Stimulated activated CD8-positive, alpha-beta memory T cell treated with anti-CD3 and anti-CD28 coated beads, Interleukin-2, amount 100 ng/mL, for 1 hour (primary cell): ENCODE data around the gene C4orf50.
"Not testable (repeated sequence)": the region's sequence is repeated elsewhere in the genome, so short reads cannot be mapped to it uniquely, and the experiment has no call there.

Source experiments
- DNase-seq, 2 donors: peaks; one replicate each; pipeline ENCODE4 v3.0.0-alpha.2; 2020; ENCODE audit warnings: low read depth in 2 of 2

The C4orf50 gene

DNA sequence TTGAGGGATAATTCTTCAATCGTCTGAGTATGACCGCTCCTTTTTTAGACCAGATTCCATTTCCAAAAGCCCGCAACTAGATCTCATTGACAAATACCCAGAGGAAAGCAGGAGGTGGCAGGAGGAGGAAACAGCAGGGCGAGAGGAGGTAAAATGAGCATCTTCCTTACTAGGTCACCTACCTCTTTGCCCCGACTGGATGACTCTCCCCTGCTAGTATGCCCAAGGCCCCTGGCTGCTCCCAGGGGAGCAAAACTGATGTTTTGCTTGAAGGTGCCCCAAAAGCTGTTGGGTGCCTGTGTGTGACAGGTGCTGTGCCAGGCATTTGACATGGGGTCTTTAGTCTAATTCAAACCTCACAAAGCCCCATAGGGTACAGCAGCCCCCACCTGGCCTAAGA, 48.9 kb downstream of the C4orf50 start:
- DNase-seq: no peak

DNA sequence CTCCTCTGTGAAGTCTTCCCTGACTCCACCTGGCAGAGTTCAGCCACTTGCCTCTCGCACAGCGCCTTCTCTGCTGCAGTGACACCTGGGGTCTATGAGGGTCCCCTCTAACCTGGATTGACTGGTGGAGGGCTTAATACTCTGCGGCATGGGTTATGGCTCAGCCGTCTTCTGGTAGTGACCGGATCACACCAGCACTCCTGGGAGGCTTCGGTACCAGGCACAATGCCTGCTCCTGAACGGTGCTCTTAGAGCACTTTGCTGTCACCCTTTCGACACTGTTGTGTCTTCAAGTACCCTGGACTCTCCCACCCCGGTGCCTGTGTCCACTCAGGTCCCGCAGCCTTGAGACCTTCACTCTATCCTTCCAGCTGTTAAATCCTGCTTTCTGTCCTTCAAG, 50.0 kb downstream of the C4orf50 start:
- DNase-seq: no peak

GRCh38 chr4:5967783-5968182, 50.4 kb downstream of the C4orf50 start:
- no peak for DNase-seq

DNA sequence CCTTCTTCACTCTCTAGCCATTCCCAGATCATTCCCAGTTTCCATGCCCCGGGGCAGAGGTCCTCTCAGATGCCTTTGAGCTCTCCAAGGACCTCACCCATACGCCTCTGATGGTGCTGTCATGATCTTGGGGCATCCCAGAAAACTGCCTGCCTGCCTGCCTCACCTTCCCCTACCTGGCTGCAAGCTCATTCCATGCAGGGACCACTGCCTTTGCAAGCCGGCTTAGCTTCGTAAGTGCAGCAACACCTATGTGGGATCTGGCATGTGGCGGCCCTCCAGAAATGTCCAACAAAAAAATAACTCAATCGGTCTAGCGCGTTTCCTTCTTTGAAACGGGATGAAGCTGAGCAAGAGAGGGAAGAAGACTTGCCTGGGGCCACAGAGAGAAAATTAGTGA, 53.0 kb downstream of the C4orf50 start:
- DNase-seq: no peak

GRCh38 chr4:5964030-5964429, 54.2 kb downstream of the C4orf50 start:
- no peak for DNase-seq

GRCh38 chr4:5963611-5964010, 54.6 kb downstream of the C4orf50 start:
- no peak for DNase-seq

- DNase-seq: no peak
Observed at GRCh38 chr4:5962416-5962815, 55.8 kb downstream of the C4orf50 start.

DNA sequence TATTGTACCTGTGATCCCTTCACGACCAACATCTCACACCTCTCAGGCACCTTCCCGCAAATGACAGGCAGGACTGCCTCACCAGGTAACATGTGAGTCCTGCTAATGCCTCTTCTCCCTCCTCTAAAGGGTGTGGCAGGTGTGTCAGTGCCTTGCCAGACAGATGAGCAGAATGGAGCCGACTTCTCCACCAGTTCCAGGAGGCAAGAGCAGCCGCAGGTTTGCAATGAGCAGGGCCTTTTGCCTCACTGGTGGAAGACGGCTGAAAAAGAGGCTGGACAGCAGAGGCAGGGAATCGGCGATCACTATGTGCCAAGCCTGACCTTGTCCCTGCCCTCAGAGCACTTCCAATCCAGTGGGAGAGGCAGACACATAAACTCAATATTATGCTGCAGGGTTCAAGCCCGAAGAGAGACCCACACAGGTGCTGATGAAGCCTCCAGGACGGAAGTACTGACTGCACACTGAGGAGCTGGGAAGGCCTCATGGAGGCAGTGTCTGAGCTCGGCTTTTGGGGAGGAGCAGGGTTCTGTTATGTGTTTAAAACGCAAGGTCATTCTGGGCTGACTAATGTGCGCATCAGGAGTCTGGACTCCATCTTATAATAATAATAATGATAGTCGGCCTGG, 57.9 kb downstream of the C4orf50 start:
- DNase-seq: no peak

DNA sequence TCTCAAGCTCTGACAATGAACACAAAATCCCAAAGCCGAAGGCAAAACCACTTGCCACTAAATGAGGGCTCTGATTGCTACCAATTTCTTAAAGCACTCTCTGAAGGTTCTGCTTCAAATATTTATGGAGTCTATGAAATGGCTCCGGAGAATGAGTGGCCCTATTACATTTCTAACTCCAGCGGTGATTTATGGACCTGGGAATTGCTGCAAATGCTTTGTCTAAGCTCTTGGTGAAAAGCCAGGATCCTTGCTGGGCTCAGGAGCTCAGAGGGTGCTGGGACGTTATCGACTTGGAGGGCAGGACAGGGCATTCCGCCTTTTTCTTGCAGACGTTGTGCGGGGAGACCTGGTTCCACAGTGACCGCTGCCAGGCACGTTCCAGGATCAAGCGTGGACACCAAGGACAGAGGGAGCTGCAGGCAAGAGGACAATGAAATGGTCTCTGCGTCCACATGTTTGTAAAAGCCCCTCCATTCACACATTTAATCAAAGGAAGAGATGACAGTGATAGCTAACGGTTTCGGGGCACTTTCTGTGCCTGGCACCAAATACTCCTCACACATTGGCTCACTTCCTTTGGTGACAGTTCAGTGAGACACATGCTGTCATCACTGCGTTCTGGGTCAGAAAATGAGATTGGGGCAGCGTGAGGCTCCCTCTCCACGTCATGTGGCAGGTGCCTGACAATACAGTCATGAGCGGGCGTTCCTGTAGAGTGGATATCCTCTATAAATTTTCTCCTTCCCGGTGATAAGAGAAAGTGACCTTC, 58.8 kb downstream of the C4orf50 start:
- DNase-seq: no peak

- DNase-seq: no peak
Observed at GRCh38 chr4:5958199-5958735, 60.0 kb downstream of the C4orf50 start.

- DNase-seq: no peak
Observed at GRCh38 chr4:5957076-5957475, 61.2 kb downstream of the C4orf50 start.

- DNase-seq: no peak
Observed at GRCh38 chr4:5956285-5957021, 61.8 kb downstream of the C4orf50 start.

DNA sequence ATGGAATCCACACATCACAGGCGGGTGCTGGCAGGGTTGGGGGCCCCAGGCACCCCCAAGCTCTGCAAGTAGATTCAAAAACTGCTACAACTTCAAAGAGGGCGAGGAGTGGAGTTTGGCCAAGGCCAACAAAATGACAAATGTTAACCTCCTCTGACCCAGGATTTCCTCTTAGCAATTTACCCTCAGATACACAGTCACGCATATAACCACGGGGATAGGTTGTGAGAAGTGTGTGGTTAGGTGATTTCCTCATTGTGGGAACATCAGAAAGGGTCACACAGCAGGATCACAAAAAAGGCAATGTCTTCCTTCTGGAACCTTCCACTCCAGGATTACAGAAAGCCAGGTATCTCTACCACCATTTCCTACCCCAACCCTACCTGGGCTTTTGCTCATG, 62.4 kb downstream of the C4orf50 start:
- no peak for DNase-seq

GRCh38 chr4:5955201-5955821, 62.9 kb downstream of the C4orf50 start:
- DNase-seq: no peak

DNA sequence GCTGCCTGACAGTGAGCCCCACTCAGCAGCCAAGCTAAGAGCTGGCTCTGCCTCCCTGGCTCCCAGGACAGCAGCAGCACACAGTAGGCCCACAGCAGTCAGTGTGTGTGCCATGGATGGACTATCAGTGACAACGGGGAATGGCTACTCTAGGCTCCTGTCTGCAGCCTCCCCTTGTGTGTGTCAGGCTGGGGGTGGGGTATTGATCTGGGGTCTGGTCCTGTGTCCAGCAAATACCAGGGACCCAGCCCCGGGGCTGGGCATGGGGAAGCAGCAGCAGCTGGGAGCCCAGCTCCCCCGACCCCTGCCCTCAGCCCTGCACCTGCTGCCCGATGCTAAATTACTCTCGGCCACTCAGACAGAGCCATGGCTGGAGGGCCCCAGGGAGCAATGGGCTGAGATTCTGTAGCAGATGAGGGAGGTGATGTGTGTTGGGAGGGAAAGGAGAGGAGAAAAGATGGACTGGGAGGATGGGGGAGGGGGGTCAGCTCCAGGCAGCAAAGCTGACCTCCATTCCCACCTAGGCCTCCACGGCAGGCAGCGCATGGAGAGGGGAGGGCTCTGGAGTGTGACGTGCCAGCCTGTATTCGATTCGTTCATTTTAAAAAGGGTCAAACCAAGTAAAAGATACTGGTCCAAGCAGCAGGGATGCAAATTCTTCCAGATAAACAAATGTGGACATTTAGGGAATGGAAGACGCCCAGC, 64.0 kb downstream of the C4orf50 start:
- DNase-seq: no peak

GRCh38 chr4:5952975-5953951, 65.0 kb downstream of the C4orf50 start:
- DNase-seq: no peak

DNA sequence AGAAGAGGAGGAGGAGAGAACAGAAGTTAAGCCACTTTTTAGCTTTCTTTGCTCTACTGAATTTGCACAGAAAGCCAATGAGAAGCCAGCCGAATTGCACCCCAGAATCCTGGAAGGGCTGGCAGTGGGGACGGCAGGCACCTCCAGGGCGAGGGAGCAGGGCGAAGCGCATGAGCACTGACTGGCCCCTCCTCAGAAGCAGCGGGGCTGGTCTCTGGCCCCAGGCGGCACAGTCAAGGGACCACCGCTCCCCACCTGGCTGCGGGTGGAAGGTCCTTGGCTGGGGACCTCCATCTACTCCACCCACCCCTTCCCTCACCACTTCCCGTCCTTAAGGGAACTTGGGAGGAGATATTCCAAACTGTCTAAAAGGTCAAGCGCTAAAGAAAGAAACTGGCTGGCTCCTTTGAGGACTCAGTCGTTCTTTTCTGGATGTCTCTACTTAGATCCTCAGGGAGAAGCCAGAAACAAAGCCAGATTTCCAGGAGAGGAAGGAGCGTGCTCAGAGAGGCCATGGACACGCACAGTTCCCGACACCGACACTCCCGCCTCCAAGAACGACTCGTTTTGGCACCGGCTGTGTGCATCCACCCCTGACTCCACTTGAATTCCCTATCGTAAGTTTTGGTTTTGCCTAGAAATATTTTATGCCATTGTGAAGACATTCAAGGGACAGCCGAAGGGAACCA, 65.8 kb downstream of the C4orf50 start:
- no peak for DNase-seq

DNA sequence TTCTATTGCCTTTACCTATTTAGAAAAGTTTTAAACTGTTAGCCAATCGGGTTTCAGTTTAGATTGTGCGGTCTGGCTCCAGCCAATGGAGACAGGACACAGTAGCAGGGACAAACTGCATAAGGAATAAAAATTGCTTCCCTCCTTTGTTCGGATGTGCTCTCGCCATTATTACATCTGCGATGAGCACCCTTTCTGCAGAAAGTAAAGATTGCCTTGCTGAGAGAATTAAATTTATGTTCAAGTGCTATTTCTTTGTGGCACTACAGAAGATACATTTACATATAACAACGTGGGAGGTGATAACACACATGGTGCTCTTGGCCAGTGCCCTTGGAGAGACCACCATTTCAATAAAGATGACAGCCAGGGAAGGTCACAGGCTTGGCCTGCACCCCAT, 71.6 kb downstream of the C4orf50 start:
- DNase-seq: not testable (repeated sequence)

DNA sequence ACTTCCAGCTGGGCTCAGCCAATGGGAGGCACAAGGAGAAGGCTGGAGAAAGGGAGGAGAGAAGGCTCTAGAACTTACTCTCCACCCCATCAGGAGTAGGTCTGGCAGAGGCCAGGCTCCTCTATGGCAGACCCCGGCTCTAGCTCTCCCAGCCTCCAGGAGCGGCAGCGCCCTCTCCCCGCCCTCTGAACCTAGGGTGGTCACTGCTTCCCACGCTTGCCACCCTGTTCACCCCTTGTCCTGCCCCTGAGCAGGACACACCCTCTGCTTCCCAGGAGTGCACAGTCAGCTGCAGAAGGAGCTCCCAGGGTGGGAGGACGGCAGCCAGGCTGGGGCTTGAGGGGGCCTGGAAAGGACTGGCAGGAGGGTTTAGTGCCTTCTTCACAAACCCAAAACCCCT, 72.3 kb downstream of the C4orf50 start:
- DNase-seq: no peak

GRCh38 chr4:5945171-5945570, 73.1 kb downstream of the C4orf50 start:
- no peak for DNase-seq
